IMR-90 (cell line): ENCODE data around the gene PARD3. TPM values are rescaled to one million over a fixed set of nuclear protein-coding genes. Genes with fewer than 3 reads are reported as not detected.

Source experiments
- ATAC-seq: fragments of 200-7000 bp; cut with Tn5 transposase; 2 replicates; pipeline ENCODE4 v1.9.1; 2020; ENCODE audit warnings: low read depth, mild to moderate bottlenecking, moderate library complexity
- BruUV-seq: library from RNA; stranded (reverse); fragments of 400-500 nt; replicated peaks from 2 replicates; lab custom pipeline; 2021; lab: Mats Ljungman, UMichigan
- CTCF ChIA-PET: fragments of 300-600 bp; formaldehyde crosslinking; extraction: SDS; loops from one replicate; lab custom pipeline; 2021; ENCODE audit warnings: antibody characterized with exemption; lab: Yijun Ruan, JAX
- POLR2A ChIA-PET: fragments of 300-600 bp; sonication (Branson Sonifier 250); formaldehyde crosslinking; loops from one replicate; lab custom pipeline; 2022; ENCODE audit warnings: antibody characterized with exemption; ENCODE audit not compliant: unreplicated experiment; lab: Charles Lee
- DNase-seq: peaks from one replicate; pipeline ENCODE4 v3.0.0; 2013
- H2AFZ ChIP-seq: replicated peaks from 2 replicates; pipeline ENCODE3; 2013; ENCODE audit warnings: low read length, mild to moderate bottlenecking; ENCODE audit not compliant: poor library complexity
- H2AK5ac ChIP-seq: 2 replicates; pipeline ENCODE4 v1.6.1; 2013; ENCODE audit warnings: low read depth, low read length, inconsistent platforms
- H2AK9ac ChIP-seq: replicated peaks from 2 replicates; pipeline ENCODE3; 2013; ENCODE audit warnings: mild to moderate bottlenecking, low read depth, low read length, moderate library complexity; ENCODE audit not compliant: poor library complexity
- H2BK120ac ChIP-seq: 2 replicates; pipeline ENCODE4 v1.6.1; 2013; ENCODE audit warnings: low read depth, low read length, inconsistent platforms
- H2BK15ac ChIP-seq: 3 replicates; pipeline ENCODE4 v1.6.1; 2013; ENCODE audit warnings: low read depth, low read length, inconsistent platforms
- H2BK20ac ChIP-seq: 2 replicates; pipeline ENCODE4 v1.6.1; 2013; ENCODE audit warnings: low read depth, mild to moderate bottlenecking, inconsistent platforms, low read length, moderate library complexity
- H2BK5ac ChIP-seq: 2 replicates; pipeline ENCODE4 v1.6.1; 2013; ENCODE audit warnings: mild to moderate bottlenecking, low read depth, low read length, inconsistent platforms; ENCODE audit not compliant: poor library complexity, severe bottlenecking
- H3K14ac ChIP-seq: replicated peaks from 2 replicates; pipeline ENCODE4 v1.6.1; 2013; ENCODE audit warnings: low read depth, low read length, inconsistent platforms
- H3K18ac ChIP-seq: 2 replicates; pipeline ENCODE4 v1.6.1; 2013; ENCODE audit warnings: low read depth, low read length, control low read depth
- H3K23ac ChIP-seq: 2 replicates; pipeline ENCODE4 v1.6.1; 2013; ENCODE audit warnings: low read depth, low read length, inconsistent platforms
- H3K27ac ChIP-seq: 2 replicates; pipeline ENCODE4 v1.5.1; 2013; ENCODE audit warnings: mild to moderate bottlenecking, control low read depth, low read length; ENCODE audit not compliant: insufficient read depth
- H3K27me3 ChIP-seq: 2 replicates; pipeline ENCODE4 v1.6.1; 2013; ENCODE audit warnings: low read length; ENCODE audit not compliant: control insufficient read depth, insufficient read depth
- H3K36me3 ChIP-seq: 2 replicates; pipeline ENCODE4 v1.6.1; 2013; ENCODE audit warnings: low read length, mixed read lengths; ENCODE audit not compliant: control insufficient read depth, insufficient read depth
- H3K4ac ChIP-seq: 2 replicates; pipeline ENCODE4 v1.6.1; 2013; ENCODE audit warnings: low read depth, low read length, inconsistent platforms
- H3K4me1 ChIP-seq: 2 replicates; pipeline ENCODE4 v1.6.1; 2013; ENCODE audit warnings: low read length, mixed read lengths; ENCODE audit not compliant: control insufficient read depth, insufficient read depth
- H3K4me2 ChIP-seq: 2 replicates; pipeline ENCODE4 v1.6.1; 2013; ENCODE audit warnings: low read depth, mild to moderate bottlenecking, control low read depth, low read length, moderate library complexity
- H3K4me3 ChIP-seq: 2 replicates; pipeline ENCODE4 v1.5.1; 2013; ENCODE audit warnings: low read depth, mild to moderate bottlenecking, control low read depth, low read length, moderate library complexity; ENCODE audit not compliant: insufficient read depth
- H3K56ac ChIP-seq: 2 replicates; pipeline ENCODE4 v1.6.1; 2013; ENCODE audit warnings: low read length, inconsistent platforms; ENCODE audit not compliant: insufficient read depth; ENCODE audit errors: extremely low read depth
- H3K79me1 ChIP-seq, 2 experiments: 2 replicates each; pipeline ENCODE4 v1.6.1; 2013; ENCODE audit warnings: low read length in 2 of 2, inconsistent platforms in 1 of 2, low read depth in 1 of 2
- H3K9ac ChIP-seq: 2 replicates; pipeline ENCODE4 v1.6.1; 2013; ENCODE audit warnings: low read depth, low read length, control low read depth
- H3K9me1 ChIP-seq: 2 replicates; pipeline ENCODE4 v1.6.1; 2013; ENCODE audit warnings: low read length, inconsistent platforms; ENCODE audit not compliant: insufficient read depth
- H3K9me3 ChIP-seq: 2 replicates; pipeline ENCODE4 v1.6.1; 2013; ENCODE audit warnings: low read length; ENCODE audit not compliant: control insufficient read depth, insufficient read depth
- H4K20me1 ChIP-seq: 2 replicates; pipeline ENCODE4 v1.6.1; 2013; ENCODE audit warnings: low read length, inconsistent platforms; ENCODE audit not compliant: insufficient read depth
- H4K5ac ChIP-seq: 2 replicates; pipeline ENCODE4 v1.6.1; 2013; ENCODE audit warnings: mild to moderate bottlenecking, low read depth, low read length, control low read depth
- H4K8ac ChIP-seq, 2 experiments: 2 replicates each; pipeline ENCODE4 v1.6.1; 2013; ENCODE audit warnings: low read depth in 2 of 2, low read length in 2 of 2, control low read depth in 1 of 2, inconsistent platforms in 1 of 2
- H4K91ac ChIP-seq: 2 replicates; pipeline ENCODE4 v1.6.1; 2013; ENCODE audit warnings: low read depth, low read length, inconsistent platforms; ENCODE audit not compliant: insufficient read depth
- CEBPB ChIP-seq: IDR thresholded peaks from 2 replicates; pipeline ENCODE4 v1.6.1; 2012; ENCODE audit warnings: low read depth, low read length, improper control_type of control experiment
- ELK1 ChIP-seq: fragments of 150-350 bp; IDR thresholded peaks from 2 replicates; pipeline ENCODE4 v1.6.1; 2016; ENCODE audit warnings: low read depth, mild to moderate bottlenecking, low read length, moderate library complexity, borderline replicate concordance
- MAFK ChIP-seq: IDR thresholded peaks from 2 replicates; pipeline ENCODE4 v1.6.1; 2012; ENCODE audit warnings: low read depth, low read length, improper control_type of control experiment
- NFE2L2 ChIP-seq: fragments of 150-350 bp; IDR thresholded peaks from 2 replicates; pipeline ENCODE4 v1.6.1; 2016; ENCODE audit warnings: low read depth, mild to moderate bottlenecking, low read length
- POLR2A ChIP-seq: IDR thresholded peaks from 2 replicates; pipeline ENCODE4 v1.6.1; 2012; ENCODE audit warnings: mild to moderate bottlenecking, low read depth, low read length
- RAD21 ChIP-seq: IDR thresholded peaks from 2 replicates; pipeline ENCODE4 v1.6.1; 2012; ENCODE audit warnings: low read length, improper control_type of control experiment
- RCOR1 ChIP-seq: IDR thresholded peaks from 2 replicates; pipeline ENCODE4 v1.6.1; 2012; ENCODE audit warnings: mild to moderate bottlenecking, low read length, improper control_type of control experiment; ENCODE audit not compliant: insufficient replicate concordance
- USF2 ChIP-seq: fragments of 150-350 bp; IDR thresholded peaks from 2 replicates; pipeline ENCODE4 v1.6.1; 2017; ENCODE audit warnings: mild to moderate bottlenecking, antibody characterized with exemption, low read length, low read depth
- WGBS, 2 experiments: methylation state at CpG; one replicate each; pipeline versions ENCODE4 v1.1.5 to v1.1.7; 2013; ENCODE audit warnings: missing lambda C conversion rate in 2 of 2; ENCODE audit not compliant: insufficient read length in 1 of 2; ENCODE audit errors: extremely low coverage in 2 of 2; 5-methylcytosine and 5-hydroxymethylcytosine counted together
- dilution Hi-C: fragments of 300-500 bp; cut with HindIII; formaldehyde crosslinking; loops from one replicate; pipeline ENCODE4 v1.14.3; 2018; ENCODE audit warnings: low sequenced_read_pairs; ENCODE audit not compliant: unreplicated experiment
- in situ Hi-C: fragments of 300-500 bp; cut with MboI; formaldehyde crosslinking; loops from 3 replicates; pipeline ENCODE4 v1.14.3; 2019; ENCODE audit warnings: low sequenced_read_pairs, inconsistent platforms, mixed read lengths
- intact Hi-C: fragments of 100-400 bp; cut with micrococcal nuclease; formaldehyde crosslinking; loops from 2 replicates; pipeline ENCODE4 v1.10.0; 2022
- polyA plus RNA-seq, 3 experiments: library from polyadenylated mRNA; depleted of rRNA; stranded (reverse); fragments of >200 nt; gene quantifications; 2 replicates each; pipeline ENCODE4 v1.2.3, GENCODE V29; 2012; ENCODE audit warnings: low replicate concordance in 1 of 3
- total RNA-seq: library from RNA; depleted of rRNA; stranded (reverse); fragments of >200 nt; gene quantifications from 2 replicates; pipeline ENCODE4 v1.2.3, GENCODE V29; 2012

The PARD3 gene
- total and polyA plus RNA-seq, 2 of the 4 experiments (the other 2 are of a cell fraction) = 14.6 to 37.5 TPM

- H3K18ac ChIP-seq = peak overlapping the region; percentile 64; the same call in 1 of the 2 replicates
- H4K20me1 ChIP-seq = no peaks in the 10 kb centered on the region; the same call in 1 of the 2 replicates
- no peak overlapping the region for H2BK120ac ChIP-seq
- ChIA-PET CTCF (interaction anchor here (0.7 to 1.7 kb wide), 2 partner anchors 13 to 25 kb away, joined by 3 to 5 read pairs; no protein-coding TSS in a partner anchor), POLR2A (no interaction called here)
- H3K9ac ChIP-seq = no peak overlapping the region
- H2AK9ac ChIP-seq = no peak overlapping the region
- TF ChIP-seq USF2 = no peak
- no peak for TF ChIP-seq POLR2A
- TF ChIP-seq RAD21 = no peak
- no peak for TF ChIP-seq CEBPB
- TF ChIP-seq MAFK = no peak
- TF ChIP-seq ELK1 = no peak
- TF ChIP-seq RCOR1 = no peak
- TF ChIP-seq NFE2L2 = no peak
- H4K91ac ChIP-seq = no peak overlapping the region
- peaks cover 3% of the 10 kb centered on the region; the same call in 1 of the 2 replicates for H3K9me1 ChIP-seq
- H3K79me1 ChIP-seq = peaks cover 10 to 13% of the 10 kb centered on the region in 2 experiments; a peak in 3 of 4 replicates
- no peak overlapping the region for H3K4me2 ChIP-seq
- intact Hi-C loops = no loop called here
- in situ Hi-C loops = no loop called here
- H4K5ac ChIP-seq = no peak overlapping the region
- no peak overlapping the region for H3K27ac ChIP-seq
- dilution Hi-C loops = no loop called here
- no peak for ATAC-seq
- no peak overlapping the region for H2BK20ac ChIP-seq
- H3K56ac ChIP-seq = no peak overlapping the region
- WGBS, 2 experiments = 100% methylated on average over 3 of the region's 3 CpGs; no CpG with 5 or more reads in 1 of the 2 experiments
- no peaks in the 10 kb centered on the region for H3K27me3 ChIP-seq
- no peak overlapping the region; the same call in 2 of the 3 replicates for H2BK15ac ChIP-seq
- no peak overlapping the region for H2AFZ ChIP-seq
- H3K23ac ChIP-seq = 0 out of 2 replicates have a peak overlapping the region, but pooled peaks have one; percentile 24
- H3K4me3 ChIP-seq = no peak overlapping the region
- H3K36me3 ChIP-seq = no peaks in the 10 kb centered on the region
- no peaks in the 10 kb centered on the region for H3K9me3 ChIP-seq
- BruUV-seq = no TSS peak
- H3K14ac ChIP-seq = no peak overlapping the region
- H4K8ac ChIP-seq = no peak overlapping the region
- no peak overlapping the region for H2AK5ac ChIP-seq
- peaks cover 2% of the 10 kb centered on the region; the same call in 1 of the 2 replicates for H3K4me1 ChIP-seq
- H3K4ac ChIP-seq = no peak overlapping the region
- H2BK5ac ChIP-seq = no peak overlapping the region
- DNase-seq = no peak
Measured at GRCh38 chr10:34612446-34612845, 202.7 kb downstream of the PARD3 start.
